Adrenal gland (tissue), 12 donors: Measurements from ENCODE around the gene SCN8A. TPM values are rescaled to one million over a fixed set of nuclear protein-coding genes. Genes with fewer than 3 reads are reported as not detected.
A peak's percentile ranks its signal among the peaks of the same experiment; 100 is the strongest.

ENCODE experiments used
- DNase-seq, 7 donors: peaks; one replicate each; pipeline ENCODE4 v3.0.0-alpha.2; 2019 to 2020
- H3K27ac ChIP-seq, 5 donors: fragments of 200-600 bp; sonication (generic) in 4 of 5; 1 replicate in 3 of 5; 2 replicates in 2 of 5; pipeline versions ENCODE4 v1.5.1 to v1.8.0; 2016 to 2020; ENCODE audit warnings: mild to moderate bottlenecking in 1 of 5
- H3K27me3 ChIP-seq: fragments of 200-600 bp; 2 replicates; pipeline ENCODE4 v1.8.0; 2021
- H3K36me3 ChIP-seq, 2 donors: fragments of 200-600 bp; replicated peaks in 1 of 2; 1 replicate in 1 of 2; 2 replicates in 1 of 2; pipeline versions ENCODE4 v1.5.1 to v1.8.0; 2018 to 2022
- H3K4me1 ChIP-seq, 2 donors: fragments of 200-600 bp; replicated peaks in 1 of 2; 1 replicate in 1 of 2; 2 replicates in 1 of 2; pipeline versions ENCODE4 v1.5.1 to v1.8.0; 2018 to 2021
- H3K4me3 ChIP-seq, 4 donors: fragments of 200-600 bp; sonication (generic) in 3 of 4; one replicate each; pipeline ENCODE4 v1.5.1; 2016 to 2018
- H3K9me3 ChIP-seq, 3 donors: fragments of 200-600 bp; sonication (generic) in 1 of 3; replicated peaks in 1 of 3; 1 replicate in 2 of 3; 2 replicates in 1 of 3; pipeline versions ENCODE4 v1.5.1 to v1.8.0; 2016 to 2021
- POLR2A ChIP-seq, 2 donors: fragments of 450-650 bp; IDR thresholded peaks; one replicate each; pipeline ENCODE4 v1.6.1; 2017; ENCODE audit warnings: antibody characterized with exemption in 2 of 2, mild to moderate bottlenecking in 2 of 2, moderate library complexity in 1 of 2
- WGBS, 4 donors: extraction: QIAGEN DNeasy Blood & Tissue Kit in 2 of 4; methylation state at CpG; one replicate each; pipeline versions ENCODE4 v1.1.5 to v1.1.7; 2013 to 2017; 5-methylcytosine and 5-hydroxymethylcytosine counted together
- intact Hi-C, 2 donors: fragments of 100-400 bp; cut with DNase I; formaldehyde crosslinking; loops; one replicate each; pipeline versions ENCODE4 v1.14.1 to v1.15.0; 2022 to 2023
- polyA plus RNA-seq, 3 donors: library from polyadenylated mRNA; stranded (reverse); fragments of 200-250 nt in 2 of 3; fragments of 350-450 nt in 1 of 3; fragmentation: Illumina TruSeq in 1 of 3; extraction: RNeasy Lipid Tissue Mini Kit (QIAGEN cat#74804) in 1 of 3; gene quantifications; one replicate each; pipeline ENCODE4 v1.2.3, GENCODE V29; 2013 to 2014
- total RNA-seq, 9 donors: library from RNA; depleted of rRNA in 4 of 9; stranded (reverse); fragments of >200 nt in 4 of 9; fragments of 120-200 nt in 1 of 9; fragmentation: NEBNext Ultra II Directional in 1 of 9; extraction: Animal tissue kit (Norgen Biotek cat#: 25700) in 1 of 9; gene quantifications; one replicate each; pipeline versions ENCODE4 v1.1.0 to v1.2.4, GENCODE V29; 2013 to 2023
- TF ChIP-seq, protein P1 (sequence below), 6 experiments: fragments of 450-650 bp in 4 of 6; fragments of 200-600 bp in 2 of 6; sonication (generic) in 1 of 6; IDR thresholded peaks; 1 replicate in 5 of 6; 2 replicates in 1 of 6; pipeline versions ENCODE4 v1.5.1 to v1.8.0; 2016 to 2021; ENCODE audit warnings: antibody characterized with exemption in 6 of 6, mild to moderate bottlenecking in 2 of 6, moderate library complexity in 1 of 6
- donor health status: healthy with polysubstance abuse.
- donor health status: Bipolar disorder and iron deficiency.
- donor health status: DM: yes; HTN: yes; CAD: no.
- donor health status: DM: no; HTN: no; CAD: no.
- donor health status: DM: no; HTN: no; CAD: no.
- donor health status: DM: yes; HTN: yes; CAD: no.

Gene SCN8A
- total and polyA plus RNA-seq, 12 donors: 0.69 to 7.0 (median 2.0) TPM

- intact Hi-C loops: no loop called here
- H3K9me3 ChIP-seq: no peaks in the 10 kb centered on the region
- H3K27ac ChIP-seq: peak within 1 kb of the TSS in 1 of 5 donors; percentile 25
- TF ChIP-seq POLR2A (IDR thresholded peaks at IDR 0.05): no peak
- TF ChIP-seq, protein P1, sequence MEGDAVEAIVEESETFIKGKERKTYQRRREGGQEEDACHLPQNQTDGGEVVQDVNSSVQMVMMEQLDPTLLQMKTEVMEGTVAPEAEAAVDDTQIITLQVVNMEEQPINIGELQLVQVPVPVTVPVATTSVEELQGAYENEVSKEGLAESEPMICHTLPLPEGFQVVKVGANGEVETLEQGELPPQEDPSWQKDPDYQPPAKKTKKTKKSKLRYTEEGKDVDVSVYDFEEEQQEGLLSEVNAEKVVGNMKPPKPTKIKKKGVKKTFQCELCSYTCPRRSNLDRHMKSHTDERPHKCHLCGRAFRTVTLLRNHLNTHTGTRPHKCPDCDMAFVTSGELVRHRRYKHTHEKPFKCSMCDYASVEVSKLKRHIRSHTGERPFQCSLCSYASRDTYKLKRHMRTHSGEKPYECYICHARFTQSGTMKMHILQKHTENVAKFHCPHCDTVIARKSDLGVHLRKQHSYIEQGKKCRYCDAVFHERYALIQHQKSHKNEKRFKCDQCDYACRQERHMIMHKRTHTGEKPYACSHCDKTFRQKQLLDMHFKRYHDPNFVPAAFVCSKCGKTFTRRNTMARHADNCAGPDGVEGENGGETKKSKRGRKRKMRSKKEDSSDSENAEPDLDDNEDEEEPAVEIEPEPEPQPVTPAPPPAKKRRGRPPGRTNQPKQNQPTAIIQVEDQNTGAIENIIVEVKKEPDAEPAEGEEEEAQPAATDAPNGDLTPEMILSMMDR (IDR thresholded peaks at IDR 0.05): no peak
- peak within 1 kb of the TSS in 2 of 4 donors; percentile 0 to 66 for H3K4me3 ChIP-seq
- H3K27me3 ChIP-seq: peaks cover 31% of the 10 kb centered on the region
- WGBS, 4 donors: 1 to 8% (median 2%) methylated on average over 10 to 45 of the region's 51 CpGs; no CpG with 5 or more reads in 1 of the 4 donors
- no peaks in the 10 kb centered on the region for H3K36me3 ChIP-seq
- H3K4me1 ChIP-seq: peaks cover 10 to 11% of the 10 kb centered on the region in 2 donors
- DNase-seq: no peak
Measured at GRCh38 chr12:51848326-51848727, 257.3 kb downstream of the SCN8A start, which contains the start of gene FIGNL2. Gene FIGNL2, minus strand, starts transcription at chr12:51848718. Its CDS starts 26,305 bp downstream, at chr12:51822413.

DNA sequence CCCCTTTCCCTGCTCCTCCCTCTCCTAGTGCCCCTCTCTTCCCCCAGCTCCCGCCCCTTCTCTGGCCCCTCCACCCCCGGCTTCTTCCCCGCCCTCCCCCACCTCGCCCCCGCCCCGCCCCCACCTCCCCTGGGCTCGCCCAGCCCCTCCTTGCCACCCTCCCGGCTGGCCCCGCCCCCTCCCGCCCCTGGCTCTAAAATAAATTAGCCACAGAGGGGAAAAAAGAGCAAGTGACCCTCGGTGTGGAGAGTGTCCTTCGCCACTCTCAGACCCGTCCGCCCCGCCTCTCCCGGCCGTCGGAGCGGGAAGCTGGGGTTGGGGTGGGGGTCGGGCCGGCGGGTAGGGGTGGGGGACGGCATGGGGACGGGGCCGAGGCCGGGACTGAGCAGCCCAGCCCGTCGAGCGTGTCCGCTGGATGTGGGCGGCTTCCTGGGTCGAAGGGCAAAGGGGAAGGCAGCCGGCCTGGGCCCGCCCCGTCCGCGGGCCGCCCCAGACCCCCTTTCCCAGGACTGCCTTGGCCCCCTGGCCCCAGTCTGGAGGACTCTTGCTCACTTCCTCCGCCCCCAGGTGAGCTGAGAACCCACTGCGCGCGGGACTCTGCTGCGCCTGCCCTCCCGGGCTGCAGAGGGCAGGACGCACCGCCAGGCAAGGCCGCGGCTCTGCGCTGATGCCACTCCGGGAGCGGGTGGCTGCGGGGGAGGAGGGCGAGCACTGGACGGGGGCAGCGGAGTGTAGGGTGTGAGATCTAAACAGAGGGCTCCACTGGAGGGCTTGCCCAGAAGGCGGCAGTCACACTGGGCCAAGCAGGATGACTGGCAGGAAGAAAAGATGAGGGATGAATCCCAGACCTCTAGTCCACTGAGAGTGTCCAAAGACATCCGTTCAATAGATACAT lies 258.1 kb downstream of the SCN8A start:
- peak overlapping the region in 1 of 5 donors; percentile 25 for H3K27ac ChIP-seq
- H3K27me3 ChIP-seq: peaks cover 31% of the 10 kb centered on the region
- no peaks in the 10 kb centered on the region for H3K9me3 ChIP-seq
- 51 to 91% (median 62%) methylated on average over 9 to 55 of the region's 57 CpGs for WGBS, 4 donors
- intact Hi-C loops: no loop called here
- no peaks in the 10 kb centered on the region for H3K36me3 ChIP-seq
- TF ChIP-seq POLR2A (IDR thresholded peaks at IDR 0.05): no peak
- TF ChIP-seq, protein P1 (IDR thresholded peaks at IDR 0.05): no peak
- H3K4me1 ChIP-seq: peaks cover 10 to 11% of the 10 kb centered on the region in 2 donors
- no peak for DNase-seq
- peak overlapping the region in 1 of 4 donors; percentile 66 for H3K4me3 ChIP-seq

- H3K36me3 ChIP-seq: no peaks in the 10 kb centered on the region
- H3K27ac ChIP-seq: no peak overlapping the region
- peaks cover 22% of the 10 kb centered on the region for H3K27me3 ChIP-seq
- no peak for TF ChIP-seq POLR2A (IDR thresholded peaks at IDR 0.05)
- TF ChIP-seq, protein P1 (IDR thresholded peaks at IDR 0.05): no peak
- intact Hi-C loops: no loop called here
- peaks cover 10 to 11% of the 10 kb centered on the region in 2 donors for H3K4me1 ChIP-seq
- no peak for DNase-seq
- H3K4me3 ChIP-seq: no peak overlapping the region
- WGBS, 4 donors: 72 to 83% (median 77%) methylated on average over 7 to 8 of the region's 8 CpGs
- no peaks in the 10 kb centered on the region for H3K9me3 ChIP-seq
Measured at GRCh38 chr12:51850081-51850964, 259.3 kb downstream of the SCN8A start.

GRCh38 chr12:51850965-51851299 lies 259.9 kb downstream of the SCN8A start:
- no peaks in the 10 kb centered on the region for H3K9me3 ChIP-seq
- no peak overlapping the region for H3K4me3 ChIP-seq
- no peak for TF ChIP-seq POLR2A (IDR thresholded peaks at IDR 0.05)
- TF ChIP-seq, protein P1 (IDR thresholded peaks at IDR 0.05): no peak
- H3K36me3 ChIP-seq: no peaks in the 10 kb centered on the region
- no peak overlapping the region for H3K27ac ChIP-seq
- intact Hi-C loops: no loop called here
- peaks cover 20% of the 10 kb centered on the region for H3K27me3 ChIP-seq
- no peak for DNase-seq
- peaks cover 10 to 11% of the 10 kb centered on the region in 2 donors for H3K4me1 ChIP-seq
- 86 to 95% (median 90%) methylated on average over 3 to 4 of the region's 4 CpGs for WGBS, 4 donors
